H1 (cell line): ENCODE results near the gene CCDC183. TPM values are rescaled to one million over a fixed set of nuclear protein-coding genes. Genes with fewer than 3 reads are reported as not detected.
"Not testable (repeated sequence)": the region's sequence is repeated elsewhere in the genome, so short reads cannot be mapped to it uniquely, and the experiment has no call there.

Experiments
- CTCF ChIA-PET: fragments of 300-600 bp; sonication (Branson Sonifier 250); formaldehyde crosslinking; loops from one replicate; lab custom pipeline; 2021; ENCODE audit not compliant: partially characterized antibody; lab: Charles Lee
- POLR2A ChIA-PET: fragments of 300-600 bp; sonication (Branson Sonifier 250); formaldehyde crosslinking; loops from one replicate; lab custom pipeline; 2021; ENCODE audit warnings: inconsistent platforms; ENCODE audit not compliant: partially characterized antibody; lab: Charles Lee
- DNase-seq, 2 experiments: peaks; one replicate each; pipeline versions ENCODE4 v3.0.0 to v3.0.0-alpha.2; 2010 to 2022; ENCODE audit warnings: low spot score in 2 of 2, low read depth in 1 of 2, mixed read lengths in 1 of 2
- FAIRE-seq: peaks from 2 replicates; lab custom pipeline; 2011; peaks lifted over from hg19 to GRCh38; lab: Jason Lieb, UNC
- H2AFZ ChIP-seq: 2 replicates; pipeline ENCODE4 v1.8.1; 2012; ENCODE audit warnings: low read length, inconsistent platforms
- H2AK5ac ChIP-seq: 2 replicates; pipeline ENCODE4 v1.6.1; 2013; ENCODE audit warnings: low read depth, low read length
- H2BK120ac ChIP-seq: replicated peaks from 2 replicates; pipeline ENCODE3; 2013; ENCODE audit warnings: low read depth, low read length, inconsistent platforms
- H2BK12ac ChIP-seq: 2 replicates; pipeline ENCODE4 v1.6.1; 2013; ENCODE audit warnings: low read depth, low read length
- H2BK15ac ChIP-seq: 2 replicates; pipeline ENCODE4 v1.6.1; 2013; ENCODE audit warnings: low read length
- H2BK20ac ChIP-seq: 2 replicates; pipeline ENCODE4 v1.6.1; 2013; ENCODE audit warnings: low read length
- H2BK5ac ChIP-seq: 2 replicates; pipeline ENCODE4 v1.6.1; 2013; ENCODE audit warnings: low read depth, low read length
- H3K14ac ChIP-seq: 2 replicates; pipeline ENCODE4 v1.6.1; 2013; ENCODE audit warnings: inconsistent platforms; ENCODE audit not compliant: insufficient read length
- H3K18ac ChIP-seq: 2 replicates; pipeline ENCODE4 v1.6.1; 2013; ENCODE audit warnings: low read length; ENCODE audit errors: extremely low read depth
- H3K23ac ChIP-seq: 2 replicates; pipeline ENCODE4 v1.6.1; 2013; ENCODE audit warnings: inconsistent platforms; ENCODE audit not compliant: insufficient read length
- H3K23me2 ChIP-seq: 2 replicates; pipeline ENCODE4 v1.6.1; 2013; ENCODE audit warnings: low read depth, low read length
- H3K27ac ChIP-seq: 2 replicates; pipeline ENCODE4 v1.6.1; 2011; ENCODE audit warnings: low read depth, low read length, inconsistent platforms
- H3K27me3 ChIP-seq, 4 experiments: replicated peaks in 1 of 4; 1 replicate in 1 of 4; 2 replicates in 3 of 4; pipeline versions ENCODE4 v1.6.1 to v1.8.1; 2011 to 2013; ENCODE audit warnings: low read length in 3 of 4, mild to moderate bottlenecking in 3 of 4, inconsistent platforms in 2 of 4, mixed read lengths in 2 of 4, moderate library complexity in 1 of 4; ENCODE audit not compliant: control insufficient read depth in 3 of 4, insufficient read depth in 3 of 4; ENCODE audit errors: extremely low read depth in 1 of 4
- H3K36me3 ChIP-seq, 4 experiments: 2 replicates each; pipeline versions ENCODE4 v1.6.1 to v1.8.1; 2011 to 2013; ENCODE audit warnings: mild to moderate bottlenecking in 4 of 4, low read length in 3 of 4, moderate library complexity in 2 of 4, control low read depth in 1 of 4, inconsistent platforms in 1 of 4; ENCODE audit not compliant: insufficient read depth in 4 of 4, control insufficient read depth in 2 of 4
- H3K4ac ChIP-seq: replicated peaks from 2 replicates; pipeline ENCODE3; 2013; ENCODE audit warnings: low read length, low read depth, mixed read lengths, inconsistent platforms; ENCODE audit not compliant: insufficient read length
- H3K4me1 ChIP-seq, 4 experiments: replicated peaks in 1 of 4; 1 replicate in 1 of 4; 2 replicates in 3 of 4; pipeline versions ENCODE4 v1.6.1 to v1.8.1; 2011 to 2013; ENCODE audit warnings: low read length in 3 of 4, inconsistent platforms in 2 of 4, mixed read lengths in 1 of 4; ENCODE audit not compliant: insufficient read depth in 4 of 4, control insufficient read depth in 3 of 4
- H3K4me2 ChIP-seq, 2 experiments: 2 replicates each; pipeline versions ENCODE4 v1.6.1 to v1.8.1; 2011 to 2013; ENCODE audit warnings: low read depth in 2 of 2, low read length in 2 of 2, control low read depth in 1 of 2, inconsistent platforms in 1 of 2, mild to moderate bottlenecking in 1 of 2; ENCODE audit not compliant: insufficient read depth in 1 of 2
- H3K4me3 ChIP-seq, 4 experiments: fragments of 200-600, 300-600 bp in 1 of 4; sonication (generic), shearing (Covaris generic), sonication (Bioruptor Twin) in 1 of 4; 2 replicates each; pipeline versions ENCODE4 v1.5.1 to v1.8.1; 2011 to 2016; ENCODE audit warnings: low read length in 4 of 4, low read depth in 3 of 4, control low read depth in 2 of 4, inconsistent platforms in 2 of 4, mild to moderate bottlenecking in 2 of 4, mixed read lengths in 1 of 4, moderate library complexity in 1 of 4; ENCODE audit not compliant: insufficient read depth in 2 of 4; ENCODE audit errors: extremely low read depth in 1 of 4
- H3K56ac ChIP-seq: replicated peaks from 2 replicates; pipeline ENCODE3; 2013; ENCODE audit warnings: low read depth, mild to moderate bottlenecking, mixed read lengths, low read length, inconsistent platforms; ENCODE audit not compliant: insufficient read length
- H3K79me1 ChIP-seq: 2 replicates; pipeline ENCODE4 v1.6.1; 2013; ENCODE audit warnings: low read depth, low read length, control low read depth
- H3K79me2 ChIP-seq, 2 experiments: 2 replicates each; pipeline versions ENCODE4 v1.6.1 to v1.8.1; 2012 to 2013; ENCODE audit warnings: low read length in 2 of 2, mild to moderate bottlenecking in 2 of 2, inconsistent platforms in 1 of 2; ENCODE audit not compliant: insufficient read depth in 2 of 2, control insufficient read depth in 1 of 2
- H3K9ac ChIP-seq, 4 experiments: replicated peaks in 1 of 4; 1 replicate in 1 of 4; 2 replicates in 3 of 4; pipeline versions ENCODE4 v1.6.1 to v1.8.1; 2011 to 2013; ENCODE audit warnings: low read depth in 3 of 4, low read length in 3 of 4, control low read depth in 2 of 4, mild to moderate bottlenecking in 2 of 4, moderate library complexity in 2 of 4, inconsistent platforms in 1 of 4; ENCODE audit errors: extremely low read depth in 1 of 4
- H3K9me3 ChIP-seq, 2 experiments: 2 replicates each; pipeline versions ENCODE4 v1.6.1 to v1.8.1; 2012 to 2013; ENCODE audit warnings: mild to moderate bottlenecking in 2 of 2, moderate library complexity in 2 of 2, control low read depth in 1 of 2, inconsistent platforms in 1 of 2, low read depth in 1 of 2, low read length in 1 of 2, mixed read lengths in 1 of 2; ENCODE audit not compliant: insufficient read depth in 2 of 2
- H4K20me1 ChIP-seq, 2 experiments: replicated peaks in 1 of 2; 2 replicates each; pipeline versions ENCODE3 to v1.8.1; 2011 to 2013; ENCODE audit warnings: inconsistent platforms in 2 of 2, low read length in 2 of 2, mild to moderate bottlenecking in 1 of 2; ENCODE audit not compliant: insufficient read depth in 2 of 2, control insufficient read depth in 1 of 2
- H4K5ac ChIP-seq: 2 replicates; pipeline ENCODE4 v1.6.1; 2013; ENCODE audit warnings: low read length, low read depth, mixed read lengths, inconsistent platforms; ENCODE audit not compliant: insufficient read length
- H4K8ac ChIP-seq: 2 replicates; pipeline ENCODE4 v1.8.0; 2013; ENCODE audit warnings: mild to moderate bottlenecking, moderate library complexity, low read length, inconsistent platforms; ENCODE audit not compliant: insufficient read depth; ENCODE audit errors: extremely low read depth
- H4K91ac ChIP-seq: replicated peaks from 2 replicates; pipeline ENCODE3; 2013; ENCODE audit warnings: low read length, mixed read lengths, inconsistent platforms; ENCODE audit not compliant: insufficient read length
- CTCF ChIP-seq, 3 experiments: IDR thresholded peaks; 1 replicate in 2 of 3; 2 replicates in 1 of 3; pipeline versions ENCODE4 v1.5.1 to v1.6.1; 2011; ENCODE audit warnings: low read length in 3 of 3, mild to moderate bottlenecking in 3 of 3, inconsistent platforms in 2 of 3, low read depth in 1 of 3, moderate library complexity in 1 of 3; ENCODE audit not compliant: insufficient read depth in 1 of 3; ENCODE audit errors: control extremely low read depth in 1 of 3
- GABPA ChIP-seq: IDR thresholded peaks from 2 replicates; pipeline ENCODE4 v1.6.1; 2011; ENCODE audit warnings: mild to moderate bottlenecking, low read length, moderate library complexity, borderline replicate concordance; ENCODE audit not compliant: insufficient read depth
- POLR2A ChIP-seq, 2 experiments: IDR thresholded peaks; 1 replicate in 1 of 2; 2 replicates in 1 of 2; pipeline ENCODE4 v1.6.1; 2011; ENCODE audit warnings: low read depth in 2 of 2, low read length in 2 of 2, mild to moderate bottlenecking in 2 of 2; ENCODE audit errors: control extremely low read depth in 1 of 2
- POLR2AphosphoS5 ChIP-seq: IDR thresholded peaks from 2 replicates; pipeline ENCODE4 v1.6.1; 2011; ENCODE audit warnings: low read depth, low read length
- RAD21 ChIP-seq, 2 experiments: IDR thresholded peaks in 1 of 2; conservative IDR thresholded peaks in 1 of 2; 2 replicates each; pipeline ENCODE4 v1.6.1; 2011; ENCODE audit warnings: low read depth in 2 of 2, low read length in 2 of 2, improper control_type of control experiment in 1 of 2, inconsistent platforms in 1 of 2, mild to moderate bottlenecking in 1 of 2, moderate library complexity in 1 of 2
- TAF7 ChIP-seq: optimal IDR thresholded peaks from 2 replicates; pipeline ENCODE3; 2011; ENCODE audit warnings: low read depth, mild to moderate bottlenecking, inconsistent platforms, low read length, moderate library complexity, borderline replicate concordance
- WGBS, 2 experiments: shearing (Covaris generic) in 1 of 2; methylation state at CpG; one replicate each; pipeline versions ENCODE4 v1.1.6 to v1.1.7; 2013 to 2015; ENCODE audit warnings: low lambda C conversion rate in 2 of 2, mixed read lengths in 2 of 2, inconsistent platforms in 1 of 2, low coverage in 1 of 2, missing lambda C conversion rate in 1 of 2; ENCODE audit not compliant: insufficient replicate concordance in 2 of 2, insufficient coverage in 1 of 2, insufficient read length in 1 of 2; ENCODE audit errors: extremely low coverage in 1 of 2, missing lambda C conversion rate in 1 of 2; 5-methylcytosine and 5-hydroxymethylcytosine counted together
- polyA plus RNA-seq, 7 experiments: library from polyadenylated mRNA; depleted of rRNA in 3 of 7; stranded (reverse) in 5 of 7; unstranded in 2 of 7; fragments of >200 nt in 5 of 7; fragments of 200-250 nt in 2 of 7; gene quantifications; 1 replicate in 5 of 7; 2 replicates in 1 of 7; 4 replicates in 1 of 7; pipeline versions ENCODE4 v1.2.1 to v1.2.3, GENCODE V29; 2011 to 2013; ENCODE audit warnings: missing spikeins in 2 of 7, mixed read lengths in 2 of 7
- total RNA-seq: library from RNA; stranded (reverse); fragmentation: NEBNext Ultra II Directional; extraction: Animal tissue kit (Norgen Biotek cat#: 25700); gene quantifications from 2 replicates; pipeline ENCODE4 v1.2.1, GENCODE V29; 2021
- TF ChIP-seq, protein P1 (sequence below): IDR thresholded peaks from 2 replicates; pipeline ENCODE4 v1.6.1; 2012; ENCODE audit warnings: inconsistent platforms

CCDC183 gene
- total and polyA plus RNA-seq, 2 of the 8 experiments (the other 6 are each of a cell fraction or from before 2014, with no cell fraction given): 0.51 to 1.6 TPM

- H2BK15ac ChIP-seq, H2BK20ac ChIP-seq, H3K23me2 ChIP-seq, H2AK5ac ChIP-seq, H4K91ac ChIP-seq, H3K9ac ChIP-seq, H2BK120ac ChIP-seq, H3K14ac ChIP-seq, H3K4ac ChIP-seq, H3K56ac ChIP-seq, H2AFZ ChIP-seq, H3K79me1 ChIP-seq, H3K27ac ChIP-seq, H3K79me2 ChIP-seq, H3K23ac ChIP-seq, H3K9me3 ChIP-seq, H4K20me1 ChIP-seq, FAIRE-seq, H4K5ac ChIP-seq: not testable (repeated sequence)
- Histone ChIP-seq H3K36me3 (peaks cover 0 to 21% (median 4%) of the 10 kb centered on the region in 4 experiments; a peak in 2 of 8 replicates), H4K8ac (peak within 1 kb of the TSS; percentile 51), H3K4me2 (peak within 1 kb of the TSS in 1 of 2 experiments; percentile 61; a peak in 2 of 4 replicates), H2BK5ac (peak within 1 kb of the TSS; percentile 30; the same call in 1 of the 2 replicates), H3K4me1 (peaks cover 5 to 32% (median 20%) of the 10 kb centered on the region in 4 experiments), H3K4me3 (peak within 1 kb of the TSS in 1 of 4 experiments; percentile 38; a peak in 2 of 8 replicates), H3K18ac (peak within 1 kb of the TSS; percentile 48; the same call in 1 of the 2 replicates), H3K27me3 (peaks cover 2 to 12% (median 7%) of the 10 kb centered on the region in 4 experiments; a peak in 6 of 7 replicates), H2BK12ac (peak within 1 kb of the TSS; percentile 27; the same call in 1 of the 2 replicates)
- DNase-seq: peak in 1 of 2 experiments; percentile 93
- ChIA-PET POLR2A (interaction anchor here (1.1 to 20.5 kb wide), 8 partner anchors 10 to 114 kb away, joined by 3 to 248 read pairs (median 6); partner anchors contain the start of genes MAMDC4 and RABL6), CTCF (interaction anchor here (0.7 to 8.9 kb wide), 39 partner anchors 9 to 453 kb away, joined by 3 to 131 read pairs (median 4); partner anchors contain the start of genes ABCA2, LCN8 and MAMDC4)
- 17% methylated on average over 21 of the region's 27 CpGs; no CpG with 5 or more reads in 1 of the 2 experiments for WGBS, 2 experiments
- TF ChIP-seq, protein P1, sequence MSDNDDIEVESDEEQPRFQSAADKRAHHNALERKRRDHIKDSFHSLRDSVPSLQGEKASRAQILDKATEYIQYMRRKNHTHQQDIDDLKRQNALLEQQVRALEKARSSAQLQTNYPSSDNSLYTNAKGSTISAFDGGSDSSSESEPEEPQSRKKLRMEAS: peak; percentile 61
- TF ChIP-seq CTCF (IDR thresholded peaks at IDR 0.05; ENCODE audit: control extremely low read depth in 1 of 3, insufficient read depth in 1 of 3, low read depth in 1 of 3, low read length in 3 of 3) (peak in 2 of 3 experiments; percentile 80; a peak in 3 of 4 replicates), RAD21 (IDR thresholded peaks at IDR 0.05 in 1 of 2, conservative IDR thresholded peaks at IDR 0.05 in 1 of 2; ENCODE audit: low read depth in 2 of 2, low read length in 2 of 2) (peak; percentile 50 to 53; a peak in 3 of 4 replicates), POLR2A (IDR thresholded peaks at IDR 0.05; ENCODE audit: control extremely low read depth in 1 of 2, low read depth in 2 of 2, low read length in 2 of 2) (peak in 1 of 2 experiments; percentile 22; a peak in 1 of 3 replicates), POLR2AphosphoS5 (peak; percentile 62; the same call in 1 of the 2 replicates), TAF7 (peak; percentile 14), GABPA (peak; percentile 83; the same call in 1 of the 2 replicates)
Measured at GRCh38 chr9:136842380-136842948, 46.3 kb downstream of the CCDC183 start, which contains the start of gene AJM1. TSS of gene AJM1 (plus strand) at chr9:136842478. CDS start at chr9:136844415, 1,937 bp downstream.
